ENCODE data around the gene TUBB4B.

- TF ChIP-seq POLR2AphosphoS5 (IDR thresholded peaks at IDR 0.05; ENCODE audit: insufficient read depth in 1 of 2, low read depth in 1 of 2): no peak
- TF ChIP-seq CTCF (IDR thresholded peaks at IDR 0.05): no peak
- TF ChIP-seq POLR2A (IDR thresholded peaks at IDR 0.05): no peak
These were observed 6.2 kb upstream of the TUBB4B start for GRCh38 chr9:137234758-137235423.

All from vagina (tissue), 2 donors.